H9 (cell line): ENCODE measurements around the gene KRT27. TPM values are rescaled to one million over a fixed set of nuclear protein-coding genes. Genes with fewer than 3 reads are reported as not detected.

Source experiments
- DNase-seq: peaks from one replicate; pipeline ENCODE4 v3.0.0-alpha.2; 2017
- H2AFZ ChIP-seq: one replicate; pipeline ENCODE4 v1.6.1; 2013; ENCODE audit warnings: mild to moderate bottlenecking, low read length, control low read depth, moderate library complexity
- H2AK5ac ChIP-seq: 2 replicates; pipeline ENCODE4 v1.6.1; 2013; ENCODE audit warnings: low read length, control low read depth, mixed read lengths; ENCODE audit not compliant: insufficient read length
- H2BK120ac ChIP-seq: one replicate; pipeline ENCODE4 v1.6.1; 2013; ENCODE audit warnings: low read depth, mild to moderate bottlenecking, low read length, control low read depth, inconsistent platforms; ENCODE audit not compliant: poor library complexity, severe bottlenecking
- H2BK12ac ChIP-seq: 2 replicates; pipeline ENCODE4 v1.6.1; 2013; ENCODE audit warnings: low read length, control low read depth, mixed read lengths, low read depth; ENCODE audit not compliant: insufficient read length
- H2BK15ac ChIP-seq: 2 replicates; pipeline ENCODE4 v1.6.1; 2013; ENCODE audit warnings: low read depth, low read length, control low read depth
- H2BK20ac ChIP-seq: one replicate; pipeline ENCODE4 v1.6.1; 2013; ENCODE audit warnings: low read depth, mild to moderate bottlenecking, low read length, control low read depth, inconsistent platforms; ENCODE audit not compliant: poor library complexity, severe bottlenecking
- H2BK5ac ChIP-seq: 2 replicates; pipeline ENCODE4 v1.6.1; 2013; ENCODE audit warnings: low read length, control low read depth, mixed read lengths; ENCODE audit not compliant: insufficient read length
- H3K14ac ChIP-seq: 2 replicates; pipeline ENCODE4 v1.6.1; 2013; ENCODE audit warnings: low read length, control low read depth; ENCODE audit not compliant: insufficient read depth
- H3K18ac ChIP-seq: 2 replicates; pipeline ENCODE4 v1.6.1; 2013; ENCODE audit warnings: low read depth, mild to moderate bottlenecking, mixed read lengths, low read length, control low read depth; ENCODE audit not compliant: insufficient read length
- H3K23ac ChIP-seq: 2 replicates; pipeline ENCODE4 v1.6.1; 2013; ENCODE audit warnings: low read length, control low read depth, mixed read lengths, low read depth; ENCODE audit not compliant: insufficient read length
- H3K23me2 ChIP-seq: 2 replicates; pipeline ENCODE4 v1.6.1; 2013; ENCODE audit warnings: low read depth, mild to moderate bottlenecking, mixed read lengths, low read length, control low read depth; ENCODE audit not compliant: insufficient read length, poor library complexity, severe bottlenecking
- H3K27ac ChIP-seq: 2 replicates; pipeline ENCODE4 v1.5.1; 2013; ENCODE audit warnings: low read length, control low read depth, mixed read lengths, low read depth; ENCODE audit not compliant: insufficient read length
- H3K27me3 ChIP-seq: 2 replicates; pipeline ENCODE4 v1.6.1; 2013; ENCODE audit warnings: low read length, control low read depth, inconsistent platforms; ENCODE audit not compliant: insufficient read depth
- H3K4ac ChIP-seq: 2 replicates; pipeline ENCODE4 v1.6.1; 2013; ENCODE audit warnings: low read depth, mild to moderate bottlenecking, control low read depth, inconsistent platforms, low read length, moderate library complexity
- H3K4me1 ChIP-seq: 2 replicates; pipeline ENCODE4 v1.6.1; 2013; ENCODE audit warnings: low read length, control low read depth, inconsistent platforms; ENCODE audit not compliant: insufficient read depth
- H3K4me2 ChIP-seq: 2 replicates; pipeline ENCODE4 v1.6.1; 2013; ENCODE audit warnings: low read length, control low read depth, mixed read lengths; ENCODE audit not compliant: insufficient read length, insufficient read depth
- H3K56ac ChIP-seq: 2 replicates; pipeline ENCODE4 v1.6.1; 2013; ENCODE audit warnings: low read depth, mild to moderate bottlenecking, mixed read lengths, low read length, control low read depth; ENCODE audit not compliant: insufficient read length
- H3K79me1 ChIP-seq: 2 replicates; pipeline ENCODE4 v1.6.1; 2013; ENCODE audit warnings: low read depth, mild to moderate bottlenecking, moderate library complexity, low read length, control low read depth, inconsistent platforms; ENCODE audit not compliant: insufficient read depth, poor library complexity, severe bottlenecking
- H3K79me2 ChIP-seq: 2 replicates; pipeline ENCODE4 v1.6.1; 2013; ENCODE audit warnings: low read length, control low read depth, inconsistent platforms; ENCODE audit not compliant: insufficient read depth
- H3K9ac ChIP-seq: 2 replicates; pipeline ENCODE4 v1.6.1; 2013; ENCODE audit warnings: low read length, control low read depth, mixed read lengths; ENCODE audit not compliant: insufficient read length; ENCODE audit errors: extremely low read depth
- H3K9me3 ChIP-seq: one replicate; pipeline ENCODE4 v1.6.1; 2013; ENCODE audit warnings: low read depth, low read length, inconsistent platforms; ENCODE audit not compliant: control insufficient read depth
- H3T11ph ChIP-seq: one replicate; pipeline ENCODE4 v1.6.1; 2013; ENCODE audit warnings: mild to moderate bottlenecking, low read length, control low read depth, inconsistent platforms
- H4K20me1 ChIP-seq: one replicate; pipeline ENCODE4 v1.6.1; 2013; ENCODE audit not compliant: control insufficient read depth, insufficient read length, insufficient read depth
- H4K5ac ChIP-seq: 2 replicates; pipeline ENCODE4 v1.6.1; 2013; ENCODE audit warnings: low read depth, mild to moderate bottlenecking, mixed read lengths, low read length, control low read depth; ENCODE audit not compliant: insufficient read length
- H4K8ac ChIP-seq: replicated peaks from 2 replicates; pipeline ENCODE4 v1.6.1; 2013; ENCODE audit warnings: low read length, control low read depth, mixed read lengths, low read depth; ENCODE audit not compliant: insufficient read length
- H4K91ac ChIP-seq: 2 replicates; pipeline ENCODE4 v1.6.1; 2013; ENCODE audit warnings: low read depth, mild to moderate bottlenecking, moderate library complexity, mixed read lengths, low read length, control low read depth; ENCODE audit not compliant: insufficient read length
- H3K27ac Mint-ChIP-seq, 3 experiments: 2 replicates in 2 of 3; 3 replicates in 1 of 3; pipeline ENCODE4 v1.8.0; 2020 to 2021; ENCODE audit warnings: mixed read lengths in 3 of 3, mild to moderate bottlenecking in 1 of 3, moderate library complexity in 1 of 3
- H3K27me3 Mint-ChIP-seq: 2 replicates; pipeline ENCODE4 v1.8.0; 2021; ENCODE audit warnings: low read depth, mild to moderate bottlenecking, moderate library complexity, mixed read lengths
- H3K36me3 Mint-ChIP-seq, 3 experiments: 2 replicates in 2 of 3; 3 replicates in 1 of 3; pipeline ENCODE4 v1.8.0; 2020 to 2021; ENCODE audit warnings: low read depth in 3 of 3, mixed read lengths in 3 of 3; ENCODE audit not compliant: insufficient read depth in 1 of 3
- H3K4me1 Mint-ChIP-seq, 2 experiments: 2 replicates each; pipeline ENCODE4 v1.8.0; 2020; ENCODE audit warnings: mixed read lengths in 2 of 2
- H3K4me3 Mint-ChIP-seq, 2 experiments: 2 replicates in 1 of 2; 3 replicates in 1 of 2; pipeline ENCODE4 v1.8.0; 2020 to 2021; ENCODE audit warnings: mild to moderate bottlenecking in 2 of 2, mixed read lengths in 2 of 2, moderate library complexity in 1 of 2
- H3K9me3 Mint-ChIP-seq, 2 experiments: 2 replicates in 1 of 2; 3 replicates in 1 of 2; pipeline ENCODE4 v1.8.0; 2020; ENCODE audit warnings: mild to moderate bottlenecking in 2 of 2, mixed read lengths in 2 of 2, moderate library complexity in 1 of 2
- CTCF ChIP-seq: fragments of 200-600 bp; sonication (generic); conservative IDR thresholded peaks from 3 replicates; pipeline ENCODE4 v1.8.0; 2021; ENCODE audit warnings: antibody characterized with exemption, mild to moderate bottlenecking
- WGBS: extraction: QIAGEN DNeasy Blood & Tissue Kit; methylation state at CpG from one replicate; pipeline ENCODE4 v1.1.7; 2013; ENCODE audit warnings: missing lambda C conversion rate, low lambda C conversion rate, mixed read lengths; ENCODE audit not compliant: insufficient read length; ENCODE audit errors: extremely low coverage; 5-methylcytosine and 5-hydroxymethylcytosine counted together
- total RNA-seq: library from RNA; stranded (reverse); gene quantifications from 2 replicates; pipeline ENCODE4 v1.2.1, GENCODE V29; 2021

KRT27 gene
- total RNA-seq, 1 experiment from 2014 or later, result not detected

- H3K27me3 ChIP-seq, result no peaks in the 10 kb centered on the region
- H3K9ac ChIP-seq, result no peak overlapping the region
- H4K5ac ChIP-seq, result no peak overlapping the region
- H2AK5ac ChIP-seq, result no peak overlapping the region
- no peak overlapping the region for H2BK20ac ChIP-seq
- no peak overlapping the region for H3K4ac ChIP-seq
- no peak overlapping the region for H2BK5ac ChIP-seq
- no peak overlapping the region for H2BK120ac ChIP-seq
- H2BK15ac ChIP-seq, result no peak overlapping the region
- H2BK12ac ChIP-seq, result no peak overlapping the region
- no peak for DNase-seq
- H3K23me2 ChIP-seq, result no peaks in the 10 kb centered on the region
- H3K79me1 ChIP-seq, result no peaks in the 10 kb centered on the region
- no peak overlapping the region for H3T11ph ChIP-seq
- no peaks in the 10 kb centered on the region for H3K4me1 ChIP-seq
- TF ChIP-seq CTCF, result no peak
- no peak overlapping the region for H3K14ac ChIP-seq
- H3K9me3 ChIP-seq, result no peaks in the 10 kb centered on the region
- H2AFZ ChIP-seq, result no peak overlapping the region
- Mint-ChIP-seq H3K4me1 (no peaks in the 10 kb centered on the region), H3K36me3 (no peaks in the 10 kb centered on the region), H3K9me3 (no peaks in the 10 kb centered on the region), H3K4me3 (no peak overlapping the region), H3K27me3 (peaks cover 23% of the 10 kb centered on the region), H3K27ac (no peak overlapping the region)
- no peaks in the 10 kb centered on the region for H4K20me1 ChIP-seq
- no peak overlapping the region for H3K18ac ChIP-seq
- WGBS, result no CpG with 5 or more reads among the region's 7 CpGs
- H3K79me2 ChIP-seq, result no peaks in the 10 kb centered on the region
- no peak overlapping the region for H3K27ac ChIP-seq
- no peak overlapping the region for H3K23ac ChIP-seq
- H4K8ac ChIP-seq, result no peak overlapping the region
- no peak overlapping the region for H3K4me2 ChIP-seq
- no peak overlapping the region for H3K56ac ChIP-seq
- no peak overlapping the region for H4K91ac ChIP-seq
Observed at GRCh38 chr17:40777459-40777858, 4.9 kb downstream of the KRT27 start.
